Neural cell (in vitro differentiated cells): ENCODE measurements around the gene CPEB3. TPM values are rescaled to one million over a fixed set of nuclear protein-coding genes. Genes with fewer than 3 reads are reported as not detected.

Experiments used
- H2AFZ ChIP-seq: fragments of 200-600, 300-800 bp; sonication (generic), shearing (Covaris generic); 2 replicates; pipeline ENCODE4 v1.6.0; 2014; ENCODE audit warnings: low read depth, mild to moderate bottlenecking, antibody characterized with exemption, low read length, moderate library complexity
- H3F3A ChIP-seq: fragments of 200-600 bp; shearing (Covaris generic); 2 replicates; pipeline ENCODE4 v1.6.1; 2016; ENCODE audit warnings: mild to moderate bottlenecking, moderate library complexity, mixed read lengths, antibody characterized with exemption, low read length; ENCODE audit not compliant: insufficient read depth, poor library complexity, severe bottlenecking
- H3K27ac ChIP-seq: fragments of 200-600, 300-800 bp; sonication (generic), shearing (Covaris generic); 2 replicates; pipeline ENCODE4 v1.5.1; 2014; ENCODE audit warnings: mild to moderate bottlenecking, low read length, moderate library complexity
- H3K27me3 ChIP-seq: fragments of 300-800, 200-600 bp; sonication (generic), shearing (Covaris generic); 2 replicates; pipeline ENCODE4 v1.6.0; 2014; ENCODE audit warnings: mild to moderate bottlenecking, low read depth, low read length, moderate library complexity; ENCODE audit not compliant: insufficient read depth
- H3K36me3 ChIP-seq: fragments of 300-800, 200-600 bp; sonication (generic), shearing (Covaris generic); 2 replicates; pipeline ENCODE4 v1.5.1; 2014; ENCODE audit warnings: mild to moderate bottlenecking, antibody characterized with exemption, low read length, moderate library complexity; ENCODE audit not compliant: insufficient read depth
- H3K4me2 ChIP-seq: fragments of 300-800, 200-600 bp; sonication (generic), shearing (Covaris generic); 2 replicates; pipeline ENCODE4 v1.6.0; 2014; ENCODE audit warnings: mild to moderate bottlenecking, low read length
- H3K4me3 ChIP-seq: fragments of 300-800, 200-600 bp; sonication (generic), shearing (Covaris generic); 2 replicates; pipeline ENCODE4 v1.5.1; 2014; ENCODE audit warnings: mild to moderate bottlenecking, low read length, moderate library complexity
- H3K79me2 ChIP-seq: fragments of 200-600 bp; shearing (Covaris generic); replicated peaks from 2 replicates; pipeline ENCODE4 v1.6.0; 2014; ENCODE audit warnings: mild to moderate bottlenecking, low read length, moderate library complexity; ENCODE audit not compliant: insufficient read depth
- H3K9ac ChIP-seq: fragments of 300-800, 200-600 bp; sonication (generic), shearing (Covaris generic); 2 replicates; pipeline ENCODE4 v1.6.1; 2016; ENCODE audit warnings: mild to moderate bottlenecking, low read length, mixed read lengths
- H3K9me2 ChIP-seq: fragments of 200-600 bp; shearing (Covaris generic); 2 replicates; pipeline ENCODE4 v1.6.1; 2016; ENCODE audit warnings: mild to moderate bottlenecking, low read length, mixed read lengths; ENCODE audit not compliant: insufficient read depth
- H3K9me3 ChIP-seq: fragments of 200-600, 300-800 bp; sonication (generic), shearing (Covaris generic); 2 replicates; pipeline ENCODE4 v1.6.1; 2016; ENCODE audit warnings: mild to moderate bottlenecking, mixed run types, low read length, moderate library complexity, mixed read lengths
- H4K20me1 ChIP-seq: fragments of 200-600 bp; shearing (Covaris generic); 2 replicates; pipeline ENCODE4 v1.6.1; 2016; ENCODE audit warnings: mild to moderate bottlenecking, mixed run types; ENCODE audit not compliant: insufficient read depth
- CTCF ChIP-seq: fragments of 450-650 bp; IDR thresholded peaks from 2 replicates; pipeline ENCODE4 v1.5.1; 2014; ENCODE audit warnings: antibody characterized with exemption, mild to moderate bottlenecking, moderate library complexity; ENCODE audit not compliant: poor library complexity, severe bottlenecking
- EP300 ChIP-seq: fragments of 450-650 bp; conservative IDR thresholded peaks from 2 replicates; pipeline ENCODE4 v1.6.1; 2014; ENCODE audit warnings: antibody characterized with exemption, mild to moderate bottlenecking, moderate library complexity; ENCODE audit not compliant: poor library complexity, severe bottlenecking
- EZH2 ChIP-seq: fragments of 200-600, 300-800 bp; shearing (Covaris generic), sonication (generic); IDR thresholded peaks from 2 replicates; pipeline ENCODE4 v1.6.1; 2014; ENCODE audit warnings: antibody characterized with exemption, low read length, borderline replicate concordance, mild to moderate bottlenecking; ENCODE audit not compliant: insufficient read depth, poor library complexity, severe bottlenecking
- MXI1 ChIP-seq: fragments of 450-650 bp; conservative IDR thresholded peaks from 2 replicates; pipeline ENCODE4 v1.6.1; 2014; ENCODE audit warnings: antibody characterized with exemption, mild to moderate bottlenecking; ENCODE audit not compliant: poor library complexity, severe bottlenecking
- POLR2AphosphoS5 ChIP-seq: IDR thresholded peaks from 2 replicates; pipeline ENCODE4 v1.6.1; 2012
- RAD21 ChIP-seq: fragments of 450-650 bp; conservative IDR thresholded peaks from 2 replicates; pipeline ENCODE4 v1.6.1; 2014; ENCODE audit warnings: antibody characterized with exemption, mild to moderate bottlenecking, moderate library complexity
- REST ChIP-seq: IDR thresholded peaks from 2 replicates; pipeline ENCODE4 v1.6.1; 2012; ENCODE audit warnings: borderline replicate concordance
- SMC3 ChIP-seq: fragments of 450-650 bp; conservative IDR thresholded peaks from 2 replicates; pipeline ENCODE4 v1.6.1; 2014; ENCODE audit warnings: antibody characterized with exemption, mild to moderate bottlenecking, moderate library complexity; ENCODE audit not compliant: poor library complexity
- TAF1 ChIP-seq: IDR thresholded peaks from 2 replicates; pipeline ENCODE4 v1.6.1; 2012; ENCODE audit warnings: low read depth
- polyA plus RNA-seq: library from polyadenylated mRNA; depleted of rRNA; stranded (reverse); fragments of >200 nt; gene quantifications from 2 replicates; pipeline ENCODE4 v1.2.3, GENCODE V29; 2014

Gene CPEB3
- polyA plus RNA-seq, 1 donor from 2014 or later, result 20.0 TPM

- peak; percentile 1 for TF ChIP-seq POLR2AphosphoS5
- TF ChIP-seq TAF1, result no peak
- no peak for TF ChIP-seq RAD21
- H3K4me2 ChIP-seq, result peak overlapping the region; percentile 92
- peaks cover 23% of the 10 kb centered on the region for H4K20me1 ChIP-seq
- H3K9me2 ChIP-seq, result no peaks in the 10 kb centered on the region
- H3F3A ChIP-seq, result peaks cover 5% of the 10 kb centered on the region
- peaks cover 4% of the 10 kb centered on the region for H3K36me3 ChIP-seq
- peaks cover 47% of the 10 kb centered on the region for H3K79me2 ChIP-seq
- peaks cover 8% of the 10 kb centered on the region for H3K27me3 ChIP-seq
- H3K4me3 ChIP-seq, result peak overlapping the region; percentile 87
- peak overlapping the region; percentile 98 for H3K27ac ChIP-seq
- no peaks in the 10 kb centered on the region for H3K9me3 ChIP-seq
- H3K9ac ChIP-seq, result peak overlapping the region; percentile 84
- no peak overlapping the region for H2AFZ ChIP-seq
Observed at GRCh38 chr10:92241501-92241900, 49.4 kb downstream of the CPEB3 start.

- peaks cover 8% of the 10 kb centered on the region for H3K27me3 ChIP-seq
- H3K9me2 ChIP-seq, result no peaks in the 10 kb centered on the region
- TF ChIP-seq MXI1 (peak; percentile 32), RAD21 (no peak), EZH2 (no peak), REST (peak; percentile 61), SMC3 (no peak), EP300 (no peak), POLR2AphosphoS5 (peak; percentile 60), TAF1 (peak; percentile 59), CTCF (no peak)
- peaks cover 51% of the 10 kb centered on the region for H3K79me2 ChIP-seq
- peak overlapping the region; percentile 98 for H3K27ac ChIP-seq
- H3F3A ChIP-seq, result peaks cover 5% of the 10 kb centered on the region
- H4K20me1 ChIP-seq, result peaks cover 24% of the 10 kb centered on the region
- no peaks in the 10 kb centered on the region for H3K9me3 ChIP-seq
- H2AFZ ChIP-seq, result peak overlapping the region; percentile 22
- peaks cover 4% of the 10 kb centered on the region for H3K36me3 ChIP-seq
- peak overlapping the region; percentile 92 for H3K4me2 ChIP-seq
- peak overlapping the region; percentile 87 for H3K4me3 ChIP-seq
- peak overlapping the region; percentile 84 for H3K9ac ChIP-seq
Observed at GRCh38 chr10:92241158-92241500, 49.7 kb downstream of the CPEB3 start.
